ENCODE results near the gene YPEL4.

DNA sequence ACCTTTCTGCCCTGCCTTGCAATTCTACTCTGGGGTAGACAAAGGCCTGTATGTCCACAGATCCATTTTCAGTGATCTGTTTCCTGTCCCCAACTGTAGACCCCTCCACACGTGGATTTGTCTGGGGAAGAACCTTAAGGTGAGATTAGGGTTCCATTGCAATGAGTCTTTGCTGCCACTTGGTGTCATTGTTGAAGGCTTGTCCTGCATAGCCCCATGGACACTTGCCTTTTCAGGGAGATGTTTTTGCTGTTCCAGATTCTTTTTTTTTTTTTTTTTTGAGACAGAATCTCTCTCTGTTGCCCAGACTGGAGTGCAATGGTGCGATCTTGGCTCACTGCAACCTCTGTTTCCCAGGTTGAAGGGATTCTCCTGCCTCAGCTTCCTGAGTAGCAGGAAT lies 30.4 kb downstream of the YPEL4 start:
- TF ChIP-seq CTCF (IDR thresholded peaks at IDR 0.05; ENCODE audit: low read depth, low read length, poor library complexity, severe bottlenecking) (peak; percentile 29), EZH2phosphoT487 (IDR thresholded peaks at IDR 0.05; ENCODE audit: borderline replicate concordance, low read length) (no peak)
